Loucy (cell line): ENCODE data around the gene BRPF3.

ENCODE experiments used
- H2AFZ ChIP-seq: fragments of 200-600 bp; sonication (generic); 2 replicates; pipeline ENCODE4 v1.6.0; 2016; ENCODE audit warnings: antibody characterized with exemption, mild to moderate bottlenecking, low read length, moderate library complexity
- H3F3A ChIP-seq: fragments of 200-600 bp; 2 replicates; pipeline ENCODE4 v1.6.0; 2016; ENCODE audit warnings: antibody characterized with exemption, low read depth, mild to moderate bottlenecking
- H3K27me3 ChIP-seq: fragments of 200-600 bp; sonication (generic); 2 replicates; pipeline ENCODE4 v1.6.1; 2014; ENCODE audit warnings: low read length, mild to moderate bottlenecking; ENCODE audit not compliant: insufficient read depth, poor library complexity, severe bottlenecking
- H3K36me3 ChIP-seq: fragments of 200-600 bp; sonication (generic); 2 replicates; pipeline ENCODE4 v1.6.1; 2016; ENCODE audit warnings: low read length; ENCODE audit not compliant: insufficient read depth
- H3K4me1 ChIP-seq: fragments of 200-600 bp; sonication (generic); 2 replicates; pipeline ENCODE4 v1.5.1; 2014; ENCODE audit warnings: low read length, mild to moderate bottlenecking; ENCODE audit not compliant: insufficient read depth, poor library complexity, severe bottlenecking
- H3K4me2 ChIP-seq: fragments of 200-600 bp; sonication (generic); 2 replicates; pipeline ENCODE4 v1.6.0; 2014; ENCODE audit warnings: antibody characterized with exemption, low read length, low read depth, mild to moderate bottlenecking; ENCODE audit not compliant: poor library complexity, severe bottlenecking
- H3K4me3 ChIP-seq: fragments of 200-600 bp; sonication (generic); 2 replicates; pipeline ENCODE4 v1.5.1; 2014; ENCODE audit warnings: low read length, mild to moderate bottlenecking, mixed read lengths; ENCODE audit not compliant: poor library complexity, severe bottlenecking
- H3K79me2 ChIP-seq: fragments of 200-600 bp; sonication (generic); 2 replicates; pipeline ENCODE4 v1.6.1; 2014; ENCODE audit warnings: low read length; ENCODE audit not compliant: insufficient read depth
- H3K9ac ChIP-seq: fragments of 200-600 bp; sonication (generic); 2 replicates; pipeline ENCODE4 v1.6.0; 2014; ENCODE audit warnings: mild to moderate bottlenecking, low read depth, low read length, moderate library complexity; ENCODE audit not compliant: poor library complexity, severe bottlenecking
- H3K9me2 ChIP-seq: fragments of 200-600 bp; sonication (generic); replicated peaks from 2 replicates; pipeline ENCODE4 v1.6.1; 2016; ENCODE audit warnings: low read depth, low read length, mixed read lengths
- H3K9me3 ChIP-seq: fragments of 200-600 bp; sonication (generic); 2 replicates; pipeline ENCODE4 v1.6.1; 2014; ENCODE audit warnings: mild to moderate bottlenecking, antibody characterized with exemption, low read length, low read depth; ENCODE audit not compliant: insufficient read depth
- H4K20me1 ChIP-seq: fragments of 200-600 bp; sonication (generic); 2 replicates; pipeline ENCODE4 v1.6.0; 2014; ENCODE audit warnings: antibody characterized with exemption, low read length, mild to moderate bottlenecking; ENCODE audit not compliant: insufficient read depth, poor library complexity, severe bottlenecking
- EZH2phosphoT487 ChIP-seq: fragments of 200-600 bp; IDR thresholded peaks from 2 replicates; pipeline ENCODE4 v1.6.1; 2018; ENCODE audit warnings: antibody characterized with exemption, mild to moderate bottlenecking, moderate library complexity, borderline replicate concordance
- TF ChIP-seq, protein P1 (sequence below): fragments of 200-600 bp; sonication (generic); conservative IDR thresholded peaks from 2 replicates; pipeline ENCODE4 v1.5.1; 2014; ENCODE audit warnings: mild to moderate bottlenecking, antibody characterized with exemption, low read length

The BRPF3 gene

DNA sequence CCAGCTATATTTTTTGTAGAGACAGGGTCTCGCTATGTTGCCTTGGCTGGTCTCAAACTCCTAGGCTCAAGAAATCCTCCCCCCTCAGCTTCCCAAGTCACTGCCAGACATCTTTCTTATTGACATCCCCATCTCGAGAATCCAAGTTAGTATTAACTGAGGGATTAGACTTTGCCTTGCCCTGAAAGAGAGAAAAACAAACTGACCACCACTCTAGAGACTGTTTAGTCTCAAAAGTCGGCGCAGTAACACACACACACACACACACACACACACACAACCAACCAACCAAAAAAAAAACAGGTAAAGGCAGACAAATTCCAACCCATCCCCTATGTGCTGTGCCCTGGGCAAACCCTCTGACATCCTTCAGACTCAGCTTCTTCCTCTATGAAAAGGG lies 46.1 kb downstream of the BRPF3 start:
- Histone ChIP-seq H3F3A (no peaks in the 10 kb centered on the region), H2AFZ (no peak overlapping the region), H3K4me2 (no peak overlapping the region), H3K9me2 (no peaks in the 10 kb centered on the region), H3K36me3 (no peaks in the 10 kb centered on the region), H3K9ac (no peak overlapping the region), H3K27me3 (no peaks in the 10 kb centered on the region), H3K4me1 (peaks cover 17% of the 10 kb centered on the region), H4K20me1 (no peaks in the 10 kb centered on the region), H3K4me3 (no peak overlapping the region), H3K9me3 (no peaks in the 10 kb centered on the region), H3K79me2 (no peaks in the 10 kb centered on the region)
- TF ChIP-seq EZH2phosphoT487 = no peak
- TF ChIP-seq, protein P1, sequence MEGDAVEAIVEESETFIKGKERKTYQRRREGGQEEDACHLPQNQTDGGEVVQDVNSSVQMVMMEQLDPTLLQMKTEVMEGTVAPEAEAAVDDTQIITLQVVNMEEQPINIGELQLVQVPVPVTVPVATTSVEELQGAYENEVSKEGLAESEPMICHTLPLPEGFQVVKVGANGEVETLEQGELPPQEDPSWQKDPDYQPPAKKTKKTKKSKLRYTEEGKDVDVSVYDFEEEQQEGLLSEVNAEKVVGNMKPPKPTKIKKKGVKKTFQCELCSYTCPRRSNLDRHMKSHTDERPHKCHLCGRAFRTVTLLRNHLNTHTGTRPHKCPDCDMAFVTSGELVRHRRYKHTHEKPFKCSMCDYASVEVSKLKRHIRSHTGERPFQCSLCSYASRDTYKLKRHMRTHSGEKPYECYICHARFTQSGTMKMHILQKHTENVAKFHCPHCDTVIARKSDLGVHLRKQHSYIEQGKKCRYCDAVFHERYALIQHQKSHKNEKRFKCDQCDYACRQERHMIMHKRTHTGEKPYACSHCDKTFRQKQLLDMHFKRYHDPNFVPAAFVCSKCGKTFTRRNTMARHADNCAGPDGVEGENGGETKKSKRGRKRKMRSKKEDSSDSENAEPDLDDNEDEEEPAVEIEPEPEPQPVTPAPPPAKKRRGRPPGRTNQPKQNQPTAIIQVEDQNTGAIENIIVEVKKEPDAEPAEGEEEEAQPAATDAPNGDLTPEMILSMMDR = no peak

DNA sequence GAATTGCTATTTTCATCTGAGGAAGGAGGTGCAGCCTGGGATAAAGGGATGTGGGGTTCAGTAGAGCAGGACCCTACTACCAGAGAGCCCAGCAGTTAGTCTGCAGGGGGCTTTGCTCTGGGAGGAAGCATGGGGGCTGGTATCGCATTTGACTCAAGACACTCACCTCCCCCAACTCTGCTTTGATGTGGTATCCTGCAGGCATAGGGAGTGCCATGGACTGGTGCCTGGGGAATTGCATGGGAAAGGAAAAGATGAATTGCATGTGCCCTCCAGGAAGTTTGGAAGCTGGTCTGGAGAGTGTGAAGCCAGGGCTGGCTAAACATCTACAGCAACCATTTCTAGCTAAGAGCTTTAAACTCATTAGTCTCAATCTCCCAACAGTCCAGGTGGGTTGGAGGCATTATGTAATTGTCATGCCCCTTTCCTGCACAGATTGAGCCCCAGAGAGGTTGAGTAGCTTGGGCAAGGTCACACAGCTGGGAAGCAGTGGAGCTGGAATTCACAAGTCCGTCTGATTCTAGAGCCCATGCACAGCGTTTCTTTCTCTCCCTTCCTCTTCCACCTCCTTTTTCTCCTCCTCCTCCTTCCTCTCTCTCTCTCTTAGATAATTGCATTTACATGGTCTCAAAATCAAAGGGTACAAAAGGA lies 47.1 kb downstream of the BRPF3 start:
- Histone ChIP-seq H3K9me2 (no peaks in the 10 kb centered on the region), H3K4me2 (no peak overlapping the region)
- no peak for TF ChIP-seq EZH2phosphoT487
- TF ChIP-seq, protein P1 = no peak

DNA sequence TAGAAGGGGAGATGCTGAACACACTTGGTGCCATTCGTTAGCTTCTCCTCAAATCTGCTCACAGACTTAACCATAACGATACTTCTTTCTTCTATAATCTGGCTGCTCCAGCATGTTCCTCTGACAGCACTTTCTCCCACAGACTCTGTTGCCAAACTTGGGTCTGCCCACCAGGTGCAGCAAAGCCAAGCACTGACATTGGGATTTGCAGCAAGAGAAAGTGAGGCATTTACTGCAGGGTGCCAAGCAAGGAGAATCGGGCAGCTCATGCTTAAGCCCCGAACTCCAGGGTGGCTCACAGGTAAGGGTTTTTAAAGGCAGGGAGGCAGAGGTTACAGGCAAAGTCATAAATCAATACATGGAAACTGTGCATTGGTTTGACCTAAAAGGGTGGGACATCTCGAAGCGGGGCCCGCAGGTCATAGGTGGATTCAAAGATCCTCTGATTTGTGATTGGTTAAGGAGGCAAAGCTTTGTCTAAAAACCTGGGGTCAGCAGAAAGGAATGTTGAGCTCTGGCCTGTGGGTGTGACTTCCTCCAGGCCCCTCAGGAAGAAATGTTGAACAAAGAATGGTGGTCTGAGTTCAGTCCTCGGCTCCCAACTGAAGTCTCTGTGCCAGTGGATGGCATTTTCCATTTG lies 48.2 kb downstream of the BRPF3 start:
- no peaks in the 10 kb centered on the region for H3F3A ChIP-seq
- H3K9ac ChIP-seq = peak overlapping the region; percentile 3
- no peak overlapping the region for H3K4me3 ChIP-seq
- no peaks in the 10 kb centered on the region for H3K27me3 ChIP-seq
- H3K9me2 ChIP-seq = no peaks in the 10 kb centered on the region
- peak overlapping the region; percentile 47 for H2AFZ ChIP-seq
- H4K20me1 ChIP-seq = no peaks in the 10 kb centered on the region
- no peaks in the 10 kb centered on the region for H3K79me2 ChIP-seq
- TF ChIP-seq, protein P1 = no peak
- no peak for TF ChIP-seq EZH2phosphoT487
- peak overlapping the region; percentile 11 for H3K4me2 ChIP-seq
- peaks cover 20% of the 10 kb centered on the region for H3K4me1 ChIP-seq
- H3K9me3 ChIP-seq = no peaks in the 10 kb centered on the region
- no peaks in the 10 kb centered on the region for H3K36me3 ChIP-seq

More for the DNA sequence above, 47.1 kb downstream of the BRPF3 start:
- Histone ChIP-seq H3K36me3 (no peaks in the 10 kb centered on the region), H2AFZ (no peak overlapping the region), H3K27me3 (no peaks in the 10 kb centered on the region), H3K79me2 (no peaks in the 10 kb centered on the region), H3K4me3 (no peak overlapping the region), H3K4me1 (peaks cover 20% of the 10 kb centered on the region), H3F3A (no peaks in the 10 kb centered on the region), H3K9ac (no peak overlapping the region), H3K9me3 (no peaks in the 10 kb centered on the region), H4K20me1 (no peaks in the 10 kb centered on the region)
